ENCODE measurements around the gene PARK7. TPM values are rescaled to one million over a fixed set of nuclear protein-coding genes. Genes with fewer than 3 reads are reported as not detected.
A peak's percentile ranks its signal among the peaks of the same experiment; 100 is the strongest.

The PARK7 gene
- total RNA-seq, 1 donor from 2014 or later = 514 TPM

GRCh38 chr1:8009043-8010002, 47.8 kb downstream of the PARK7 start:
- H3K27ac Mint-ChIP-seq = no peak overlapping the region
- H3K27me3 Mint-ChIP-seq (ENCODE audit: low read depth) = no peaks in the 10 kb centered on the region
- DNase-seq (ENCODE audit: low spot score) = no peak
- H3K4me1 Mint-ChIP-seq (ENCODE audit: low read depth) = no peaks in the 10 kb centered on the region
- no peak overlapping the region for H3K4me3 Mint-ChIP-seq (ENCODE audit: low read depth)
- no peaks in the 10 kb centered on the region for H3K36me3 Mint-ChIP-seq (ENCODE audit: low read depth)
- intact Hi-C loops (cut with micrococcal nuclease) = no loop called here
- no peaks in the 10 kb centered on the region for H3K9me3 Mint-ChIP-seq

GRCh38 chr1:8010080-8010664, 48.7 kb downstream of the PARK7 start:
- H3K27ac Mint-ChIP-seq = no peak overlapping the region
- intact Hi-C loops (cut with micrococcal nuclease) = no loop called here
- no peak for DNase-seq (ENCODE audit: low spot score)

GRCh38 chr1:8011016-8011415, 49.5 kb downstream of the PARK7 start:
- Mint-ChIP-seq H3K9me3 (no peaks in the 10 kb centered on the region), H3K27ac (no peak overlapping the region), H3K27me3 (ENCODE audit: low read depth) (no peaks in the 10 kb centered on the region), H3K4me1 (ENCODE audit: low read depth) (peaks cover 1% of the 10 kb centered on the region), H3K36me3 (ENCODE audit: low read depth) (no peaks in the 10 kb centered on the region), H3K4me3 (ENCODE audit: low read depth) (no peak overlapping the region)
- DNase-seq (ENCODE audit: low spot score) = no peak
- intact Hi-C loops (cut with micrococcal nuclease) = no loop called here

More at GRCh38 chr1:8010080-8010664, 48.7 kb downstream of the PARK7 start:
- H3K9me3 Mint-ChIP-seq = no peaks in the 10 kb centered on the region
- H3K4me1 Mint-ChIP-seq (ENCODE audit: low read depth) = peaks cover 1% of the 10 kb centered on the region
- H3K36me3 Mint-ChIP-seq (ENCODE audit: low read depth) = no peaks in the 10 kb centered on the region
- H3K4me3 Mint-ChIP-seq (ENCODE audit: low read depth) = no peak overlapping the region
- no peaks in the 10 kb centered on the region for H3K27me3 Mint-ChIP-seq (ENCODE audit: low read depth)

GRCh38 chr1:8011923-8012858, 50.7 kb downstream of the PARK7 start:
- H3K27me3 Mint-ChIP-seq (ENCODE audit: low read depth) = peaks cover 5% of the 10 kb centered on the region
- peaks cover 1% of the 10 kb centered on the region for H3K4me1 Mint-ChIP-seq (ENCODE audit: low read depth)
- no peak overlapping the region for H3K27ac Mint-ChIP-seq
- DNase-seq (ENCODE audit: low spot score) = no peak
- intact Hi-C loops (cut with micrococcal nuclease) = no loop called here
- no peaks in the 10 kb centered on the region for H3K9me3 Mint-ChIP-seq
- H3K4me3 Mint-ChIP-seq (ENCODE audit: low read depth) = no peak overlapping the region
- H3K36me3 Mint-ChIP-seq (ENCODE audit: low read depth) = no peaks in the 10 kb centered on the region

GRCh38 chr1:8012955-8013354, 51.4 kb downstream of the PARK7 start:
- no peak overlapping the region for H3K27ac Mint-ChIP-seq
- H3K4me1 Mint-ChIP-seq (ENCODE audit: low read depth) = peaks cover 2% of the 10 kb centered on the region
- DNase-seq (ENCODE audit: low spot score) = no peak
- H3K27me3 Mint-ChIP-seq (ENCODE audit: low read depth) = peaks cover 6% of the 10 kb centered on the region
- H3K9me3 Mint-ChIP-seq = no peaks in the 10 kb centered on the region
- H3K36me3 Mint-ChIP-seq (ENCODE audit: low read depth) = no peaks in the 10 kb centered on the region
- intact Hi-C loops (cut with micrococcal nuclease) = no loop called here
- H3K4me3 Mint-ChIP-seq (ENCODE audit: low read depth) = no peak overlapping the region

- H3K36me3 Mint-ChIP-seq (ENCODE audit: low read depth) = no peaks in the 10 kb centered on the region
- peaks cover 7% of the 10 kb centered on the region for H3K27me3 Mint-ChIP-seq (ENCODE audit: low read depth)
- H3K4me3 Mint-ChIP-seq (ENCODE audit: low read depth) = no peak overlapping the region
- intact Hi-C loops (cut with micrococcal nuclease) = no loop called here
- H3K9me3 Mint-ChIP-seq = no peaks in the 10 kb centered on the region
- H3K27ac Mint-ChIP-seq = no peak overlapping the region
- H3K4me1 Mint-ChIP-seq (ENCODE audit: low read depth) = peaks cover 3% of the 10 kb centered on the region
- no peak for DNase-seq (ENCODE audit: low spot score)
These were observed 51.9 kb downstream of the PARK7 start for GRCh38 chr1:8013399-8013798.

GRCh38 chr1:8013800-8014199, 52.3 kb downstream of the PARK7 start:
- Mint-ChIP-seq H3K27ac (no peak overlapping the region), H3K4me1 (ENCODE audit: low read depth) (peaks cover 3% of the 10 kb centered on the region), H3K4me3 (ENCODE audit: low read depth) (no peak overlapping the region), H3K9me3 (no peaks in the 10 kb centered on the region), H3K36me3 (ENCODE audit: low read depth) (no peaks in the 10 kb centered on the region), H3K27me3 (ENCODE audit: low read depth) (peaks cover 8% of the 10 kb centered on the region)
- no peak for DNase-seq (ENCODE audit: low spot score)
- intact Hi-C loops (cut with micrococcal nuclease) = no loop called here

GRCh38 chr1:8014381-8014988, 53.0 kb downstream of the PARK7 start:
- H3K36me3 Mint-ChIP-seq (ENCODE audit: low read depth) = no peaks in the 10 kb centered on the region
- no peak for DNase-seq (ENCODE audit: low spot score)
- H3K27ac Mint-ChIP-seq = no peak overlapping the region
- intact Hi-C loops (cut with micrococcal nuclease) = no loop called here
- peaks cover 3% of the 10 kb centered on the region for H3K4me1 Mint-ChIP-seq (ENCODE audit: low read depth)
- H3K4me3 Mint-ChIP-seq (ENCODE audit: low read depth) = no peak overlapping the region
- H3K9me3 Mint-ChIP-seq = no peaks in the 10 kb centered on the region
- H3K27me3 Mint-ChIP-seq (ENCODE audit: low read depth) = peaks cover 14% of the 10 kb centered on the region

- intact Hi-C loops (cut with micrococcal nuclease) = loop anchor here (1.0 kb wide), 1 partner anchor 334 kb away; no protein-coding TSS in a partner anchor
These were observed 53.7 kb downstream of the PARK7 start for GRCh38 chr1:8015036-8015808.

GRCh38 chr1:8015809-8016165, 54.3 kb downstream of the PARK7 start:
- H3K9me3 Mint-ChIP-seq = no peaks in the 10 kb centered on the region
- no peak for DNase-seq (ENCODE audit: low spot score)
- peaks cover 14% of the 10 kb centered on the region for H3K27me3 Mint-ChIP-seq (ENCODE audit: low read depth)
- no peak overlapping the region for H3K4me3 Mint-ChIP-seq (ENCODE audit: low read depth)
- intact Hi-C loops (cut with micrococcal nuclease) = loop anchor here (1.0 kb wide), 1 partner anchor 334 kb away; no protein-coding TSS in a partner anchor
- H3K36me3 Mint-ChIP-seq (ENCODE audit: low read depth) = no peaks in the 10 kb centered on the region
- H3K4me1 Mint-ChIP-seq (ENCODE audit: low read depth) = peaks cover 3% of the 10 kb centered on the region
- no peak overlapping the region for H3K27ac Mint-ChIP-seq

More at GRCh38 chr1:8015036-8015808, 53.7 kb downstream of the PARK7 start:
- Mint-ChIP-seq H3K27me3 (ENCODE audit: low read depth) (peaks cover 14% of the 10 kb centered on the region), H3K4me3 (ENCODE audit: low read depth) (no peak overlapping the region), H3K27ac (no peak overlapping the region), H3K9me3 (no peaks in the 10 kb centered on the region), H3K4me1 (ENCODE audit: low read depth) (peaks cover 3% of the 10 kb centered on the region), H3K36me3 (ENCODE audit: low read depth) (no peaks in the 10 kb centered on the region)
- peak; percentile 19 for DNase-seq (ENCODE audit: low spot score)

- Mint-ChIP-seq H3K36me3 (ENCODE audit: low read depth) (no peaks in the 10 kb centered on the region), H3K4me3 (ENCODE audit: low read depth) (no peak overlapping the region), H3K27ac (no peak overlapping the region), H3K27me3 (ENCODE audit: low read depth) (peaks cover 15% of the 10 kb centered on the region), H3K4me1 (ENCODE audit: low read depth) (peaks cover 3% of the 10 kb centered on the region), H3K9me3 (no peaks in the 10 kb centered on the region)
- no peak for DNase-seq (ENCODE audit: low spot score)
- intact Hi-C loops (cut with micrococcal nuclease) = no loop called here
These were observed 54.8 kb downstream of the PARK7 start for GRCh38 chr1:8016210-8016894.

Measured in activated T-helper 2 cell treated with anti-CD3 and anti-CD28 coated beads, Interferon-gamma antibody, Interleukin-2, Interleukin-4, amounts not matched to agents 10 μg/mL and 5 μg/mL and 100 μg/mL, durations not matched to agents 14 hours and 24 hours and 36 hours (primary cell).